ENCODE data around the gene WHRN.

WHRN gene

GRCh38 chr9:114474425-114474824, 30.8 kb downstream of the WHRN start:
- no peaks in the 10 kb centered on the region for H3K36me3 ChIP-seq (ENCODE audit: low read length)
- H3K27ac ChIP-seq (ENCODE audit: low read depth, low read length), result no peak overlapping the region
- TF ChIP-seq, protein P1, sequence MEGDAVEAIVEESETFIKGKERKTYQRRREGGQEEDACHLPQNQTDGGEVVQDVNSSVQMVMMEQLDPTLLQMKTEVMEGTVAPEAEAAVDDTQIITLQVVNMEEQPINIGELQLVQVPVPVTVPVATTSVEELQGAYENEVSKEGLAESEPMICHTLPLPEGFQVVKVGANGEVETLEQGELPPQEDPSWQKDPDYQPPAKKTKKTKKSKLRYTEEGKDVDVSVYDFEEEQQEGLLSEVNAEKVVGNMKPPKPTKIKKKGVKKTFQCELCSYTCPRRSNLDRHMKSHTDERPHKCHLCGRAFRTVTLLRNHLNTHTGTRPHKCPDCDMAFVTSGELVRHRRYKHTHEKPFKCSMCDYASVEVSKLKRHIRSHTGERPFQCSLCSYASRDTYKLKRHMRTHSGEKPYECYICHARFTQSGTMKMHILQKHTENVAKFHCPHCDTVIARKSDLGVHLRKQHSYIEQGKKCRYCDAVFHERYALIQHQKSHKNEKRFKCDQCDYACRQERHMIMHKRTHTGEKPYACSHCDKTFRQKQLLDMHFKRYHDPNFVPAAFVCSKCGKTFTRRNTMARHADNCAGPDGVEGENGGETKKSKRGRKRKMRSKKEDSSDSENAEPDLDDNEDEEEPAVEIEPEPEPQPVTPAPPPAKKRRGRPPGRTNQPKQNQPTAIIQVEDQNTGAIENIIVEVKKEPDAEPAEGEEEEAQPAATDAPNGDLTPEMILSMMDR (IDR thresholded peaks at IDR 0.05; ENCODE audit: insufficient read depth, low read length, poor library complexity, severe bottlenecking), result no peak
- TF ChIP-seq EZH2phosphoT487 (conservative IDR thresholded peaks at IDR 0.05; ENCODE audit: low read length), result no peak
- no peaks in the 10 kb centered on the region for H3F3A ChIP-seq (ENCODE audit: insufficient read depth)
- no peak overlapping the region for H3K9ac ChIP-seq (ENCODE audit: low read length)
- no peaks in the 10 kb centered on the region for H3K79me2 ChIP-seq (ENCODE audit: insufficient read depth, low read length)
- no peak overlapping the region for H3K4me2 ChIP-seq (ENCODE audit: low read depth, low read length, poor library complexity, severe bottlenecking)
- H3K9me3 ChIP-seq (ENCODE audit: insufficient read depth, low read length), result no peaks in the 10 kb centered on the region
- no peaks in the 10 kb centered on the region for H4K20me1 ChIP-seq (ENCODE audit: low read depth, low read length)
- H2AFZ ChIP-seq (ENCODE audit: low read depth, low read length, severe bottlenecking), result no peak overlapping the region
- H3K27me3 ChIP-seq (ENCODE audit: low read length), result no peaks in the 10 kb centered on the region
- H3K9me2 ChIP-seq (replicated peaks; ENCODE audit: insufficient read depth, low read length), result no peaks in the 10 kb centered on the region
- no peak overlapping the region for H3K4me3 ChIP-seq (ENCODE audit: insufficient read depth, low read length, poor library complexity, severe bottlenecking)

GRCh38 chr9:114473447-114473801, 31.8 kb downstream of the WHRN start:
- no peaks in the 10 kb centered on the region for H3K9me3 ChIP-seq (ENCODE audit: insufficient read depth, low read length)

GRCh38 chr9:114472765-114473446, 32.4 kb downstream of the WHRN start:
- Histone ChIP-seq H3K27me3 (ENCODE audit: low read length) (no peaks in the 10 kb centered on the region), H3K27ac (ENCODE audit: low read depth, low read length) (no peak overlapping the region), H4K20me1 (ENCODE audit: low read depth, low read length) (no peaks in the 10 kb centered on the region), H3F3A (ENCODE audit: insufficient read depth) (no peaks in the 10 kb centered on the region), H3K9me3 (ENCODE audit: insufficient read depth, low read length) (no peaks in the 10 kb centered on the region), H3K9ac (ENCODE audit: low read length) (no peak overlapping the region), H3K4me3 (ENCODE audit: insufficient read depth, low read length, poor library complexity, severe bottlenecking) (no peak overlapping the region), H3K4me2 (ENCODE audit: low read depth, low read length, poor library complexity, severe bottlenecking) (no peak overlapping the region), H3K36me3 (ENCODE audit: low read length) (no peaks in the 10 kb centered on the region), H3K9me2 (replicated peaks; ENCODE audit: insufficient read depth, low read length) (no peaks in the 10 kb centered on the region), H3K79me2 (ENCODE audit: insufficient read depth, low read length) (no peaks in the 10 kb centered on the region), H2AFZ (ENCODE audit: low read depth, low read length, severe bottlenecking) (no peak overlapping the region)
- TF ChIP-seq, protein P1 (IDR thresholded peaks at IDR 0.05; ENCODE audit: insufficient read depth, low read length, poor library complexity, severe bottlenecking), result no peak
- TF ChIP-seq EZH2phosphoT487 (conservative IDR thresholded peaks at IDR 0.05; ENCODE audit: low read length), result no peak

More at GRCh38 chr9:114473447-114473801, 31.8 kb downstream of the WHRN start:
- Histone ChIP-seq H3K27me3 (ENCODE audit: low read length) (no peaks in the 10 kb centered on the region), H3K4me2 (ENCODE audit: low read depth, low read length, poor library complexity, severe bottlenecking) (no peak overlapping the region), H3K4me3 (ENCODE audit: insufficient read depth, low read length, poor library complexity, severe bottlenecking) (no peak overlapping the region), H3K9me2 (replicated peaks; ENCODE audit: insufficient read depth, low read length) (no peaks in the 10 kb centered on the region), H3K27ac (ENCODE audit: low read depth, low read length) (no peak overlapping the region), H3K79me2 (ENCODE audit: insufficient read depth, low read length) (no peaks in the 10 kb centered on the region), H3K36me3 (ENCODE audit: low read length) (no peaks in the 10 kb centered on the region), H3F3A (ENCODE audit: insufficient read depth) (no peaks in the 10 kb centered on the region), H3K9ac (ENCODE audit: low read length) (no peak overlapping the region), H4K20me1 (ENCODE audit: low read depth, low read length) (no peaks in the 10 kb centered on the region), H2AFZ (ENCODE audit: low read depth, low read length, severe bottlenecking) (no peak overlapping the region)
- TF ChIP-seq EZH2phosphoT487 (conservative IDR thresholded peaks at IDR 0.05; ENCODE audit: low read length), result no peak
- TF ChIP-seq, protein P1 (IDR thresholded peaks at IDR 0.05; ENCODE audit: insufficient read depth, low read length, poor library complexity, severe bottlenecking), result no peak
